GM21528 (cell line): ENCODE data around the gene SLC2A9.
A peak's percentile ranks its signal among the peaks of the same experiment; 100 is the strongest.
"Not testable (repeated sequence)": the region's sequence is repeated elsewhere in the genome, so short reads cannot be mapped to it uniquely, and the experiment has no call there.

ENCODE experiments used
- ATAC-seq: cut with Tn5 transposase; IDR thresholded peaks from one replicate; pipeline ENCODE4 v1.9.1; 2021; ENCODE audit warnings: mild to moderate bottlenecking, moderate library complexity; ENCODE audit not compliant: unreplicated experiment, low FRiP score

Gene SLC2A9

DNA sequence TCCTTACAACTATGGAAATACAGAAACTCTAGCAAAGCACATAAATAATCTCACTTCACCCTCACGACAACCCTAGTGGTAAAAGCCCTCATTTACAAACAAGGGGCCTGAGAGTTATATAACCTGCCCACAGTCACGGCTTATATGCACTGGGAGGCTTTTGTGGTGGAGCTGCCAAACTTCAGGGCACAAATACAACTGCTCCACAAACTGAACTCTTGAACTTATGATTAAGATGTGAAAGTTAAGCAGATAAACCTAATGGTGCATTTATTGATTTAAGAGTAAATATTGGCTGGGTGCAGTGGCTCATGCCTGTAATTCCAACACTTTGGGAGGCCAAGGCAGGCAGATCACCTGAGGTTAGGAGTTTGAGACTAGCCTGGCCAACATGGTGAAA, 19.0 kb downstream of the SLC2A9 start:
- ATAC-seq = no peak

GRCh38 chr4:10001757-10002156, 19.5 kb downstream of the SLC2A9 start:
- ATAC-seq = no peak

- ATAC-seq = peak; percentile 46
Observed at GRCh38 chr4:9999956-10000561, 21.2 kb downstream of the SLC2A9 start.

DNA sequence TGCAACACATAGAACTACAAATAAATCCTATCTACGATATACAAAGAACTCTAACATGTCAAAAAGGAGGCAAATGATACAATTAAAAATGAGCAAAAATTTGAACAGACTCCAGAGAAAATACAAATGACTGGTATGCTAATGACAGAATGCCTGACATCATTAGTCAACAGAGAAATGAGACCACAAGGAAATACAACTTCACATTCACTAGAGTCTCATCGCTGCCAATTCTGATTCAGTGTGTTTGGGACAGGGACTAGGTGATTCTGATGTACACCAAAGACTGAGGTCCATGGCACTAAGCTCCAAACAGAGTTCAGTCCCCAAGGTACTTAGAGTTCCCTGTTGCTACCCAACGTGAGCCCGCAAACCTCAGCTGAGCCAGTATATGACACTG, 23.4 kb downstream of the SLC2A9 start:
- no peak for ATAC-seq

GRCh38 chr4:9996319-9997110, 24.8 kb downstream of the SLC2A9 start:
- no peak for ATAC-seq

- no peak for ATAC-seq
Observed at GRCh38 chr4:9994246-9994847, 26.9 kb downstream of the SLC2A9 start.

DNA sequence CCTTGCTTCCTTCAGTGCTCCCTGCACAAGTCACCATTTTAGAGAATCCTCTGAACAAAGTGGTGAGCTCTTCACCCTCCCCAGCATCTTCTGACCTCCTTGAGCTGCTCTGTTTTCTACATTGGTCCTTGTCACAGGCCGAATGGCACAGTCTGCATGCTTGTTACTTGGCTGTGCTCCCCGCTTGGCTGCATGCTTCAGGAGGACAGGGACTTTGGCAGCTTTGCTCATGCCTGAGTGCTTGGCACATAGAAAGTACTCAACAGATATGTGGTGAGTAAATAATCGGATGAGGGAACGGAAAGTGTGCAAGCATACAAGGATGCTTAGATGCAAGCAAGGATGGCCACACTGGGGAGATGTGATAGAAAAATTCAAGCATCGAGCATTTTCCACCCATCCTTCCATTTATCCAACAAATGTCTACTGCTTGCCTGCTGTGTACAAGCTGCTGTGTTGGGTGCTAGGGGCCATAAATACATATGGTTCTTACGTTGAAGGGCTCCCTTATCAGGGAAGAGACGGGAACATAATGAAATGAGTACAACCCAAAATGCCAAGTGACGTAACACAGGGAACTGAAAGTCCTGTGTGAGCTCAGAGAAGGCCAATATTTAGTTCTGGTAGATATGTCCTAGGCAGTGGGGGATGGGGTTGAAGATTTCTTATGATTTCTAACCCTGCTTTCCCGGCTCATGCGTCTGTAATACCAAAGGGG, 31.2 kb downstream of the SLC2A9 start:
- no peak for ATAC-seq

DNA sequence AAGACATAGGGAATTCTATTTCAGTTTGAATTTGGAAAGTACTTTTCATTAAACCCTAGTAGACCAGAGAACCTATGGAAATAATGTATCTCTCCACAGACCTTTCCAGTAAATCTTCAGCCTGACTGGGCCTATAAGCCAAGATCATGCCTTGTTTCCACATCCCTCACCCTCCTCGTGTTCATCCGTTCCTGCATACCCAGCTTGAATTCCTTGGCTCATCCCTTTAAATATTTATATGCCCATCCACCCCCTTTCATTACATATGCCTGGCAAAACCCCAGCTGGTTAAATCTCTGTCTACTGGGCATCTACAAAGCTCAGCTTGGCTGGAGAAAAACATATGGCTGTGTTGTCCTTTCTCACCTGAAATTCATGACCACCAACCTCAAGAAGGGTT, 32.4 kb downstream of the SLC2A9 start:
- ATAC-seq = no peak

- ATAC-seq = no peak
Observed at GRCh38 chr4:9988363-9988749, 32.9 kb downstream of the SLC2A9 start.

DNA sequence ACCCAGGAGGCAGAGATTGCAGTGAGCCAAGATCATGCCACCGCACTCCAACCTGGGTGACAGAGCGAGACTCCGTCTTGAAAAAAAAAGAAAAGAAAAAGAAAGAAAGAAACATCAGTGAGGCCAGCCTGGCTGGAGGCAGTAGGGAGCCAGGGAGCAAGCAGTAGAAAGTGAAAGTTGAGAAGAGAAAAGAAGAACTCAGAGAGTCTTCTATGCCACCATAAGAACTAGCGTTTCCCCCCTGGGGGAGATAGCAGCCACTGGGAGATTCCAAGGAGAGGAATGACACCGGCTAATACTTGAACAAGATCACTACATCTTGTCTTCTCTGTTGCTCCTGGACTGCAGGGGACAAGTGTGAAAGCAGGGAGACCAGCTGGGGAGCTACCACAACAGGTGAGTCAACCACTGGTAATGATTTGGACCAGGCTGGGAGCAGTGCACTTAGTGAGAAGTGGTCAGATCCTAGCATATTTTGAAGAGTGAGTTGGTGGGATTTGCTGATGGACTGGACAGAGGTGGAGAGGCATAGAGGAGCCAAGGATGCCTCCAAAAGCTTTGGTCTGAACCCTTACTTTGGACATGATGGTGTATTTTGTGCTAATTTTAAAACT, 33.4 kb downstream of the SLC2A9 start:
- peak; percentile 67 for ATAC-seq

DNA sequence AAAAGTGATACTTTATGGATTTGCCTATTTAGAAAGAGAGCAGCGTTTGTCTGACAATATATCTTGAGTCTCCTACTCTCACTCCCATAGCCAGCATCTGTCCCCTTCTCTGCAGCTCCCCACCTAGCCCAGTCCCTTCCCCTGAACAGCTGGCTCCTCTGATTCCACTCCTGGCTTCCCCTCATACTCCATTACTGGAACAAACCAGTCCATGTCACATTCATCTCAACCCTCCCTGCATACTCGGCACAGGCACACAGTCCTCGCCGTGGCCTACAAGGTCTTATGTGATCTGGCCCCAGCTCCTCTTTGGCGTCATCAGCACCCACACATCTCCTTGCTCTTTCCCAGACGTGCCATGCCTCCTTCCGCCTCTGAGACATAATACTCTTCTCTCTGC, 36.7 kb downstream of the SLC2A9 start:
- ATAC-seq = no peak

GRCh38 chr4:9983211-9983610, 38.1 kb downstream of the SLC2A9 start:
- no peak for ATAC-seq

DNA sequence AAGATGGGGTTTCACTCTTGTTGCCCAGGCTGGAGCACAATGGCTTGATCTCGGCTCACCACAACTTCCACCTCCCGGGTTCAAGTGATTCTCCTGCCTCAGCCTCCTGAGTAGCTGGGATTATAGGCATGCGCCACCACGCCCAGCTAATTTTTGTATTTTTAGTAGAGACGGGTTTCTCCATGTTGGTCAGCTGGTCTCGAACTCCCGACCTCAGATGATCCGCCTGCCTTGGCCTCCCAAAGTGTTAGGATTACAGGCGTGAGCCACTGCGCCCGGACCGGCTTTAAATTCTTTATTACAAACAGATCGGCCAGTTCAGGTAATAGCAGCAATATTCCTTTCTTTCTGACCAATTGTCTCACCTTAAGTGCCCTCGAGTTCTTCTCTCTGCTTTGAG, 39.4 kb downstream of the SLC2A9 start:
- ATAC-seq = not testable (repeated sequence)

DNA sequence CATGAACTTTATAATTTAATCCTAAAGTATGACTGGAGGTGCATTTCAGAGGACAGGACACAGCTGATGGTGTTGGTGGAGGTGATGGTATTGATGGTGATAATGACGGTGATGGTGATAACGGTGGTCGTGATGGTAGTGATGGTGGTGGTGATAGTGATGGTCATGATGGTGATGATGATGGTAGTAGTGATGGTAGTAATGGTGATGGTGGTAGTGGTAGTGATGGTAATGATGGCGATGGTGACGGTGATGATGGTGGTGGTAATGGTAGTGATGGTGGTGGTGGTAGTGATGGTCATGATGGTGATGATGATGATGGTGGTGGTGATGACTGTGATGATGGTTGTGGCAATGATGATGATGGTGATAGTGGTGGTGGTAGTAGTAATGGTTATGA, 40.4 kb downstream of the SLC2A9 start:
- ATAC-seq = no peak

DNA sequence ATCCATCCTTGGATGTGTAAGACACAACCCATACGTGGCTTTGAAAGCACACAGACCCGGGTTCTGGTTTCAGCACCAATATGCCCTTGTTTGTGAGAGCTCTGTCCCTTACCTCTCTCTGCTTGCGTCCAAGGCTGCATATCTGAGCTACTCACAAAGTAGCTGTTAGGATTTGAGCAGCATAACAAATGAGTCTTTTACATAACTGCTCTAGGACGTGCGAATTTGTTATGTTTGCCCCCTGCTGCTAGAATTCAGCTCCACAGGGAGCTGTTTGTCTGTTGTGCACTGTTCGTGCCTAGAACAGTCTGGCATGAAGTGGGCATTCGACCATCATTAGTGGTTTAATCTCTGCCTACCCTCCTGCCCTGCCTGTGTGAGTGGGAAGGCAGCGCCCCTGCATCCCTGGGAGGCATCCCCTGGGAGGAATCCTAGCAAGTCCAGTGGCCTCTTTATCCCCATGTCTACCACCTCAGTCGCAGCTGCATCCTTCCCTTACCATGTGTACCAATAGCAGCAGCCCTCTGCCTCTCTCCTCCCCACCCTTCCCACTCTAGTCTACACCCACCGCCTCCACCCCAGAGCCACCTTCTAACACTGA, 42.1 kb downstream of the SLC2A9 start:
- ATAC-seq = no peak

GRCh38 chr4:9977518-9978031, 43.7 kb downstream of the SLC2A9 start:
- ATAC-seq = no peak

DNA sequence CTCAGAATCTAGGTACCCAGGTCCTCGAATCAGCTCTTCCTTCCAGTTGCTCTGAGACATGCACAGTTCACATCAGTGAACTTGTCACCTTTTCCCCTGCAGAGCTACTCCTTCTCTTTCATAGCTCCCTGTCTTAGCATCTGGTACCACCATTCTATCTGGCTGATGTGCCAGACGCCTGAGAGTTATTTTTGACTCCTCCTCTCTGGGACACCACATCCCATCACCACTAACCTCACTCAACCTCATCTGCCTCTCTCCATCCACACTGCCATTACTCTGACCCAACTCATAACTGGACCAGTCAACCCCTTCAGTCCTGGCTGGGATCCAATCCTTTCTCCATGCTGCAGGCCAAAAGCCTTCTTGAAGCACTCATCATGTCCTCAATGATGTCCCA, 44.5 kb downstream of the SLC2A9 start:
- no peak for ATAC-seq

DNA sequence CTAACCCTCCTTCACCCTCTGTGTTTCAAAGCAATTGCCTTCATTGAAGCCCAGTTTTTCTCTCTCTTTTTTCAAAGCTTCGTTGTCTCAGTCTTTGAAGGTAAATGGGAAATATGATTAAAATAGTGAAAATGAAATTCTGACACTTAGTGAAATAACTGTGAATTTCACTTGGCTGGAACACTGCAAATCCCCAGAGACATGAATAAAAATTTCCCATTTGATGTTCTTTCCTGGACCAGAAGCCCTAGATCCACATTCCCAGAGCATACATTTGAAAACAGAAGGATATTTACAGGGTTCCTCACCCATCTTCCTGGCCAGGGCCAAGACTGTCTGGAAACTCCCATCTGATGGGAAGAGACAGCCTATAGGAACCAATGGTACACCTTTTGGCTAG, 45.0 kb downstream of the SLC2A9 start:
- ATAC-seq = no peak

DNA sequence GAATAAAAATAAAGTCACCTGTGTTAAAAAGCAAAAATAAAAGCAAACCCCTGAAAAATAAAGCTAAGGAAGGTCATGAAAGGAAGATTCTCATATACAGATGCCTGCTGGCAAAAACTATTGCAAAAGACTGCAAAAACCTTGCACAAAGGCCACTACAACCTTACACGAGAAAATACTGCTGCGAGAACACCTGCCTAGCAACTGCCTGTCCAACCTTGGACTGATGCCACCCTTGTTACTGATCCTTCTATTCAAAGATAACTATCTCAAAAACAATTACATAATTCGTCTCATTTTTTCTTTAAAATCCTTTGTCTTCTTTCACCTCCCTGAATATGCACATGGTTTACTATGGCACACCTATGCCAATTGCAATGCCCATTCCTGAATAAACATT, 49.6 kb downstream of the SLC2A9 start:
- no peak for ATAC-seq

DNA sequence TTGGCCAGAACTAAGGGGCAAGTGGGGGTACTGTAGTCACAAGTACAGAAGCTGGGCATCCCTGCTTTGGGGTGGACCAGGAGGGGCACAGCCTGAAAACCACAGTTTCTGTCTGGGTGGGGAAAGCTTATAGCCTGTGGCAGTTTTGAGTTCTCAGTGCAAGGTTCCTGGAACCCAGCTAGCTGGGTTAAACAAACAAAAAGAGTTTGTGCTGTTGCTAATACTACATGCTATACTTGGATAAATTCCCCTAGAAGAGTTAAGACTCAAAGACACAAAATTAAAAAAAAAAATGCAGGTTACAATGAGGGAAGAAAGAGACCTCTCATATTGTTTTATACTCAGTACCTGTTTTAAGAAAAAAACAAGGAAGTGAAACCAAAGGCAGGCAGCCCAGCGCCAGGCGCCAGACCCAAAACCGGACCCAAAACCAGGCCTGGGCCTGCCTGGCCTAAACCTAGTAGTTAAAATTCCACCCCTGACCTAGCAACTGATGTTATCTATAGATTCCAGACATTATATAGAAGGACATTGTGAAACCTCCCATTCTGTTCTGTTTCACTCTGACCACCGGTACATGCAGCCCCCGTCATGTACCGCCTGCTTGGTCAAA, 50.8 kb downstream of the SLC2A9 start:
- peak; percentile 91 for ATAC-seq
